ENCODE results near the gene BTBD3.

The BTBD3 gene

GRCh38 chr20:11917663-11918062 lies at the start of gene BTBD3:
BTBD3 (plus strand) TSS chr20:11917893; CDS start chr20:11918276, 383 bp downstream.
- no peak for DNase-seq (ENCODE audit: low read depth, low spot score)

DNA sequence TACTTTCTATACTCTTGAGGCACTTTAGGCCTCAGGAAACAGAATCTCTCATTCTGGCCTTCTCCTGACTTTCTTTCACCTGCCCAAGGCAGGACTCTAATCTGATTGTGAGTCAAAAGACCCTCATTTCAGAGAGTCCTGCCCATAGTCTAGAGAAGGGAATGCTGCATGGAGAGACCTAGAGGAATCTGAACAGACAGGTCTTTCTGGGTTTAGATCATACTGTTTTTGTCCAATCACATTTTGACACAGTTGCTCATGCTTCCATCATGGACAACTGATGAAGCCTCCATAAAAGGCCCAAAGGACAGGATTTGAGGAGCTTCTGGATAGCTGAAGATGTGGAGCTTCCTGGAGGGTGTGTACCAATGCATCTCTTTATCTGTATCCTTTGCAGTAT lies 48.1 kb upstream of the BTBD3 start:
- no peak for DNase-seq (ENCODE audit: low read depth, low spot score)

DNA sequence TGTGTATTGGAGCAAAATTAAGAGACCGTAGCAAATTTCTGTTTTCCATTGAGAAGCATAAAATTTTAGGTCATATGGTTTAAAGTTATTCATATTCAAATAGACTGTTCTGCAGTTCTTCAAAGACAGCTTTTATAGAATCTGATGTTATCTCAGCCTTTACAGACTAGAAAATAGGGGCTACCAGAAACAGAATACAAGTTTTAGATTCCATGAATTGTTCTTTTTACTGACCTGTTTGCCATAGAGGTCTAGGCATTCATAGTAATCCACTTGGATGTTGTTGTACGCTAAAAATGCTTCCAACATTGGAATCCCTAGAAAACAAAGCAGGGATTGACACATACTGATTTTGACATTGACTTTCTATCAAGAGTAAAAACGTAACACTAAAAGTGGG lies 47.3 kb upstream of the BTBD3 start:
- DNase-seq (ENCODE audit: low read depth, low spot score) = no peak

DNA sequence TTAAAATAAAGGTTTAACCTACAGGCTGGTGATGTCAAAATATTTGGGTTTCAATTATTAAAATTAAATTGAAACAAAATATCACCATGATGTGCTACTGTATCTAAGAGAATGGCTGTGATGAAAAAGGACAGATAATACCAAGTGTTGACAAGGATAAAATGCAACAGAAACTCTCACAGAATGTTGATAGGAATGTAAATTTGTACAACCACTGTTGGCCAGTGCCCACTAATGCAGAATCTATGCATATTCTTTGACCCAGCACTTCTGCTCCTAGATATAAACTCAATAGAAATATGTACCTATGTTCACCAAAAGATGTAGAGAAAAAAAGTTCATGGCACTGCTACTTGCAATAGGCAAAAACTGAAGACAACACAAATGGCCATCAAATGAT lies 41.1 kb upstream of the BTBD3 start:
- DNase-seq (ENCODE audit: low read depth, low spot score) = no peak

DNA sequence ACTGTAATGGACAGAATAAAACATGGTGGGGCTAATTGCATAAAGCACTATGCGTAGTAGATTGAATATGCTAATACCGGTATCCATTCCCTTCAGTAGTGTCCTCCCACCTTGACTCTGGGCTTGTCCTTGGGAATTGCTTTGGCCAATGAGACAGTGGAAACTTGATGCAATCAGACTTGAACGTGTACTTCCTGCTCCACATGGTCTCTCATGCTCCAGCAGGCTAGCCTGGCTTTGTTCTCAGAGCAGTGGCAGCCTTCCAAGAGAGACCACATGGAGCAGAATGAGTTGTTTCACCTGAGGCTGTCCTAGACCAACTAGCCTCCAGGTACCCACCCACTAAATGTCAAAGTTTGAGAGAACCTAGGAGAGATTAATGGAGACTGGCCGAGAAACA lies 37.0 kb upstream of the BTBD3 start:
- no peak for DNase-seq (ENCODE audit: low read depth, low spot score)

- no peak for DNase-seq (ENCODE audit: low read depth, low spot score)
Observed at GRCh38 chr20:11881449-11881848, 36.2 kb upstream of the BTBD3 start.

GRCh38 chr20:11882651-11883050 lies 35.0 kb upstream of the BTBD3 start:
- no peak for DNase-seq (ENCODE audit: low read depth, low spot score)

- no peak for DNase-seq (ENCODE audit: low read depth, low spot score)
Observed at GRCh38 chr20:11888648-11889047, 29.0 kb upstream of the BTBD3 start.

GRCh38 chr20:11890331-11891076 lies 27.2 kb upstream of the BTBD3 start:
- DNase-seq (ENCODE audit: low read depth, low spot score) = no peak

DNA sequence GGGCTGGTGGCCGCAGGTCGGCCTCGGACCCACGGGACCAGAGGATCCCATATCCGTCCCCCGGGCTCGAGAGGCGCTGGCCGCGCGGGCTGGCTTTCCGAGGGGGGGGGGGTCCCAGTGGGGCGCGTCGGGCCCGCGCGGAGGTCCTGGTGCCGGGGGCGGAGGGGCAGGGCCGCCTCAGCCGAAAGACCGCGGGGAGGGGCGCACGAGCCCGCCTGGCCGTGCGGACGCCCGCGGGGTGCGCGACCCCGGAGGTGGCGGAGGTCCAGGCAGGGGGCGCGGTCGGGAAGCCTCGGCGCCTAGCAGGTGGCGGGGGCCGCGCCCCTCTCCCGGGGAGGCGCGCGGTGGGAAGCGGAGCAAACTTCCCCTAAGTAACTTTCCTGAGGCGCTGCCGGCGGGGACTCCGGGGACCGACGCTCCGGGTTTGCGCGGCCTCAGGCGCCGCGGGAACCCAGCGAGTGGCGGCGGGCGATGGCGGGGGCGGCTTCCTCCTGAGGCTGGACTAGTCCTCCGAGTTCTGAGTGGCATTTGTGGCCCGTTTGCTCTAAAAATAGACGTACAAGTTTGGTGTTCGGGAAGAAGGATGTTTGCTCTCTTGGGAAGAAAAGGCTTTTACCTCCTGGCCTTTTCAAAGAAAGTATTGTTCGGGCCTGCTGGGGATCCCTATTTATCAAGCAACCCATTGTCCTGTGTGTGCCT lies 26.5 kb upstream of the BTBD3 start:
- DNase-seq (ENCODE audit: low read depth, low spot score) = no peak

DNA sequence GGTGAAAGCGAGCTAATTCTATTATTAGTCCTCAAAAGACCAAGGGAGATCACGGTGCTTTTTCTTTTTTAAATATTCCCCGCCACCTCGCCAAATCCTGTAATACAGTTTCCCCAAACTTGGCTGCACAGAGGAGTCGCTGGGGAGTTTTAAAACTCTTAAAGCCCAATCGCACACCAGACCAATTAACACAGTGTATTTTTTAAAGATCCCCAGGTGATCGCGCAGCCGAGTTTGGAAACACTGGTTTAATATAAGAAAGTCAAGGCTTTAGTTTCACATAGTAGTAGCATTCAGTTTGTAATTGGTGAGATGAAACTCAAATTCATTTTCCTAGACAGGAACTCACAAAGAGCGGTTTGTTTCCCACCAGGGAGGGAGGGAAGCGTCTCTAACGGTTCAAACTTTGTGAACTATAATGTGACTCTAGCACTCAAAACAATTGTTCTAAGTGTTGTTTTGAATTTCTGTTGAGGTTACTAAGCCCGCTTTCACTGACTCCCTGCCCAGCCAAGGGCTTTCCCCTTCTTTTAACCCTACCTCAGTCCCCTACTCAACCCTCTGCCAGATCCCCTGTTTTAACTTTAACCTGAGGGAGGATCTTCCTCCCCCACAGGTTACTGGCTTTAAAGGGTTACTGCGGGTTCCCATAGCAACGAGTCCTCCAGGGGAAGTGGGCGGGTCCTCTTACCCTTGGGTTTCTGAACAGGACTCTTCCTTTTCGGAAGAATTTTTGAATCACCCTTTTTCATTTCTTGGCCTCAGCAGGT lies 25.7 kb upstream of the BTBD3 start:
- DNase-seq (ENCODE audit: low read depth, low spot score) = no peak

GRCh38 chr20:11894062-11894461 lies 23.6 kb upstream of the BTBD3 start:
- DNase-seq (ENCODE audit: low read depth, low spot score) = no peak

DNA sequence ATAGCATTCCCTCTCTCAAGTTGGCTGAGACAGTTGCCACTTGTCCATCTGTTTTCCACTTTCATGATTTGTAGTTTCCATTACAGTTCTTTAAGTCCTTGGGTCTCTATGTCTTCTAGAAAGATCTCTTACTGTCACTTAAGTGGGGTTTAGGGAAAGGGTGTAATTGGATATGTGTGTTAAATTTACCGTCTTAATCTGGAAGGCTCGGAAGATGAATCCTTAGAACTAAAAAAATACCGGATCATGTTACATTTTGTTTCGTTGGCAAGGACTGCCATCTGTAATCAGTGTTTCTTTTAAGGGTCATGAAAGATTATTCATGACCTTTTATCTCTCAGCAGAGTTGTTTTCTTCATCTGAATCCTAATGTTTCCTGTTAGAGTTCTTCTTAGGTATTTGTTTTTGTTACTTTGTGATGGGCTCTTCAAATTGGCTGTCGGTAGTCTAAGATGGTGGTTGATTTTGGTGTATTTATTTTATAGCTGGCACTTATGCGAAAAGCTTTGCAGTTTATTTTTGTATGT lies 21.8 kb upstream of the BTBD3 start:
- DNase-seq (ENCODE audit: low read depth, low spot score) = no peak

DNA sequence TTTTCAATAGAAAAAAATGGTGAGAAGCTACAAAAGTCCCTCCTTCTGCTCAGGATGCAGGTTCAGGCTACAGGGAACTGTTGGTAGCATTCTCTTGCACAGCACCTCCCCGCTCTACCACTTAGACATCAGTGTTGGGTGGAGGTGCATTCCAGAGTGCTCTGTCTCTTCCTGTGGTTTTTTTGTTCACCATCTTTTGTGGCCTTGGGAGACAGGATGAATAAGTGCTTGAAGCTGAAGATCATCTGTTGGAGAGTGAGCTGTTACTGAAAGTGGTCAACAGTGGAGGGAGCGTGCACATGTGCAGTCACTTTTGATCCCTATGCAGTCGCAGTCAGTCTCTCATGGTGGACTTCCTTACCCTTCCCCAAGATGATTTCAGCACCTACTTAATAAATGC lies 16.6 kb upstream of the BTBD3 start:
- no peak for DNase-seq (ENCODE audit: low read depth, low spot score)

DNA sequence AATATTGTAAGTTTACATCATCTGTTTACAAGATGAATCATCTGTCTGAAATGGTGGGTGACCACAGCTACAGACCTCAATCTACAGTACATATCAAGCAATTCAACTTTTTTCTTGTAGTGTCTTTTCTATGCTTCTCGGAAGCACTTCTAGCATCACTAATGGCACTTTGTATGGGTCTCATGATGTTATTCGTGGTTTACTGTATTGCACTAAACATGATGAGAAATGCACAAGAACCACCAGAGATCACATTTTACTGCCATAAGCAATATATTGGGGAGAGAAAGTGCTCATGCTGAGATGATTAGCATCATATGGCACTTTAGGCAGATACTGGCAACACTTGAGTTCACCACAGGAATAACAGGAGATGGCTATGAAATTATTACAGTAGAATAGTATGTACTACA lies 15.4 kb upstream of the BTBD3 start:
- DNase-seq (ENCODE audit: low read depth, low spot score) = no peak

- DNase-seq (ENCODE audit: low read depth, low spot score) = no peak
Observed at GRCh38 chr20:11905460-11906179, 12.1 kb upstream of the BTBD3 start.

GRCh38 chr20:11906626-11907480 lies 10.8 kb upstream of the BTBD3 start:
- no peak for DNase-seq (ENCODE audit: low read depth, low spot score)

DNA sequence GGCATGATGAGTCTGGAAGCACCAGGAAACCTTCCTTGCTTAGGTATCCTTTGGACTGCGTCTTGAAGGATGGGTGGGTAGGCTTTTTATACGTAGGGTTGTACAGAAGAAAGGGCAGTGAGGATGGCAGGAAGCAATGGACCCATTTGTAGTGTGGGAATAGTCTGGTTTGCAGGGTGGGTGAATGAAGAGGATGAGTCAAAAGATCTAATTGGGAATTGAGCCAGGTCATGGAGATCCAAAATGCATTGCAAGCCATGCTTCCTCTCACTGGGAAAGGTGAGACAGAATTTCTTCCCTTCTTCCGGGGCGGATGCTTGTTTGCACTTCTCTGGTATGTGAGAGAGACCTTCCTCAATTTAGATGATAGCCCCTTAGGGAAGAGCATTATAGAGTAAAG lies 10.1 kb upstream of the BTBD3 start:
- no peak for DNase-seq (ENCODE audit: low read depth, low spot score)

- no peak for DNase-seq (ENCODE audit: low read depth, low spot score)
Observed at GRCh38 chr20:11912013-11912658, 5.6 kb upstream of the BTBD3 start.
